SK-N-SH (cell line): ENCODE measurements around the gene IPPK. TPM values are rescaled to one million over a fixed set of nuclear protein-coding genes. Genes with fewer than 3 reads are reported as not detected.

Experiments used
- CTCF ChIA-PET: fragments of 300-600, 350-600 bp; formaldehyde crosslinking; extraction: SDS; loops from one replicate; lab custom pipeline; 2021; lab: Yijun Ruan, JAX
- POLR2A ChIA-PET: fragments of 350-600 bp; sonication (Branson Sonifier 250); formaldehyde crosslinking; extraction: SDS; loops from one replicate; lab custom pipeline; 2020; ENCODE audit warnings: antibody characterized with exemption, inconsistent platforms; lab: Yijun Ruan, JAX
- DNase-seq: peaks from one replicate; pipeline ENCODE4 v3.0.0; 2012
- H2AFZ ChIP-seq: fragments of 200-600 bp; sonication (generic); 2 replicates; pipeline ENCODE4 v1.8.1; 2016; ENCODE audit warnings: antibody characterized with exemption, mild to moderate bottlenecking, low read depth
- H3F3A ChIP-seq: fragments of 200-600 bp; sonication (generic); replicated peaks from 2 replicates; pipeline ENCODE3; 2016; ENCODE audit warnings: antibody characterized with exemption, mild to moderate bottlenecking; ENCODE audit not compliant: insufficient read depth
- H3K27ac ChIP-seq, 2 experiments: fragments of 200-500 bp in 1 of 2; fragments of 200-600 bp in 1 of 2; sonication (Bioruptor generic) in 1 of 2; sonication (generic), shearing (Covaris generic) in 1 of 2; 2 replicates each; pipeline versions ENCODE4 v1.5.1 to v1.6.1; 2014 to 2016; ENCODE audit warnings: low read depth in 2 of 2, inconsistent platforms in 1 of 2, low read length in 1 of 2, mild to moderate bottlenecking in 1 of 2, mixed read lengths in 1 of 2
- H3K27me3 ChIP-seq: fragments of 200-600 bp; sonication (generic), shearing (Covaris generic); 2 replicates; pipeline ENCODE4 v1.6.1; 2016; ENCODE audit warnings: mixed run types; ENCODE audit not compliant: insufficient read depth
- H3K36me3 ChIP-seq, 2 experiments: fragments of 200-500 bp in 1 of 2; fragments of 200-600 bp in 1 of 2; sonication (Bioruptor generic) in 1 of 2; sonication (generic) in 1 of 2; replicated peaks in 1 of 2; 2 replicates each; pipeline versions ENCODE3 to v1.5.1; 2014 to 2016; ENCODE audit warnings: low read length in 1 of 2, mild to moderate bottlenecking in 1 of 2; ENCODE audit not compliant: insufficient read depth in 2 of 2, control insufficient read depth in 1 of 2
- H3K4me1 ChIP-seq, 2 experiments: fragments of 200-500 bp in 1 of 2; fragments of 200-600 bp in 1 of 2; sonication (Bioruptor generic) in 1 of 2; sonication (generic), shearing (Covaris generic) in 1 of 2; 2 replicates each; pipeline versions ENCODE4 v1.5.1 to v1.6.1; 2014 to 2016; ENCODE audit warnings: low read depth in 1 of 2, low read length in 1 of 2, mixed run types in 1 of 2; ENCODE audit not compliant: insufficient read depth in 2 of 2, control insufficient read depth in 1 of 2
- H3K4me2 ChIP-seq: fragments of 200-600 bp; sonication (generic), shearing (Covaris generic); 2 replicates; pipeline ENCODE4 v1.6.1; 2017; ENCODE audit warnings: mixed run types
- H3K4me3 ChIP-seq, 2 experiments: fragments of 200-500 bp in 1 of 2; fragments of 200-600 bp in 1 of 2; sonication (Bioruptor generic) in 1 of 2; sonication (generic), shearing (Covaris generic) in 1 of 2; 2 replicates each; pipeline versions ENCODE4 v1.5.1 to v1.8.1; 2014 to 2016; ENCODE audit warnings: low read depth in 2 of 2, inconsistent platforms in 1 of 2, low read length in 1 of 2, mild to moderate bottlenecking in 1 of 2, mixed read lengths in 1 of 2, moderate library complexity in 1 of 2
- H3K79me2 ChIP-seq: fragments of 200-600 bp; sonication (generic); 2 replicates; pipeline ENCODE4 v1.8.1; 2017; ENCODE audit warnings: mild to moderate bottlenecking; ENCODE audit not compliant: insufficient read depth
- H3K9ac ChIP-seq: fragments of 200-600 bp; sonication (generic); 2 replicates; pipeline ENCODE4 v1.6.1; 2017; ENCODE audit warnings: mixed run types
- H3K9me2 ChIP-seq: fragments of 200-600 bp; sonication (generic); 2 replicates; pipeline ENCODE4 v1.6.1; 2017; ENCODE audit warnings: mixed run types
- H3K9me3 ChIP-seq: fragments of 200-600 bp; sonication (generic); 2 replicates; pipeline ENCODE4 v1.6.1; 2017; ENCODE audit warnings: mixed run types, mild to moderate bottlenecking, moderate library complexity
- H4K20me1 ChIP-seq: fragments of 200-600 bp; sonication (generic); 2 replicates; pipeline ENCODE4 v1.6.1; 2017; ENCODE audit warnings: mild to moderate bottlenecking, mixed run types; ENCODE audit not compliant: insufficient read depth
- EP300 ChIP-seq, 2 experiments: IDR thresholded peaks; 2 replicates each; pipeline versions ENCODE4 v1.4.0 to v1.6.1; 2012; ENCODE audit warnings: borderline replicate concordance in 1 of 2, low read depth in 1 of 2, low read length in 1 of 2
- EZH2phosphoT487 ChIP-seq: fragments of 200-600 bp; sonication (generic); IDR thresholded peaks from 2 replicates; pipeline ENCODE4 v1.6.1; 2017; ENCODE audit warnings: low read depth, mixed run types, mild to moderate bottlenecking, antibody characterized with exemption, moderate library complexity, borderline replicate concordance
- FOSL2 ChIP-seq: IDR thresholded peaks from 2 replicates; pipeline ENCODE4 v1.4.0; 2012; ENCODE audit warnings: low read depth, mild to moderate bottlenecking, moderate library complexity, borderline replicate concordance
- FOXJ3 ChIP-seq: sonication (generic); formaldehyde crosslinking; IDR thresholded peaks from 2 replicates; pipeline ENCODE4 v1.5.1; 2020; ENCODE audit warnings: mild to moderate bottlenecking, missing genetic modification reagents
- FOXM1 ChIP-seq: IDR thresholded peaks from 2 replicates; pipeline ENCODE4 v1.4.0; 2012; ENCODE audit warnings: low read depth, mild to moderate bottlenecking
- GABPA ChIP-seq: IDR thresholded peaks from 2 replicates; pipeline ENCODE4 v1.4.0; 2012; ENCODE audit warnings: low read depth, mild to moderate bottlenecking
- MEF2A ChIP-seq: IDR thresholded peaks from 2 replicates; pipeline ENCODE4 v1.4.0; 2012; ENCODE audit warnings: low read depth, borderline replicate concordance
- MXI1 ChIP-seq: IDR thresholded peaks from 2 replicates; pipeline ENCODE4 v1.6.1; 2012; ENCODE audit warnings: mild to moderate bottlenecking, low read depth, low read length, improper control_type of control experiment
- NFIC ChIP-seq: IDR thresholded peaks from 2 replicates; pipeline ENCODE4 v1.4.0; 2012; ENCODE audit warnings: borderline replicate concordance
- NRF1 ChIP-seq: IDR thresholded peaks from 2 replicates; pipeline ENCODE4 v1.6.1; 2012; ENCODE audit warnings: low read depth, mild to moderate bottlenecking, low read length
- RXRA ChIP-seq: IDR thresholded peaks from 2 replicates; pipeline ENCODE4 v1.4.0; 2012; ENCODE audit warnings: low read depth, mild to moderate bottlenecking, borderline replicate concordance
- SIN3A ChIP-seq: IDR thresholded peaks from 2 replicates; pipeline ENCODE4 v1.6.1; 2012; ENCODE audit warnings: low read depth, mild to moderate bottlenecking, low read length, moderate library complexity, borderline replicate concordance
- SMC3 ChIP-seq: IDR thresholded peaks from 2 replicates; pipeline ENCODE4 v1.6.1; 2012; ENCODE audit warnings: low read depth, low read length, improper control_type of control experiment
- YY1 ChIP-seq: IDR thresholded peaks from 2 replicates; pipeline ENCODE4 v1.4.0; 2012; ENCODE audit warnings: low read depth, mild to moderate bottlenecking
- polyA plus RNA-seq, 3 experiments: library from polyadenylated mRNA; depleted of rRNA; stranded (reverse); fragments of >200 nt; gene quantifications; 2 replicates each; pipeline ENCODE4 v1.2.3, GENCODE V29; 2012
- TF ChIP-seq, protein P1 (sequence below): fragments of 150-350 bp; IDR thresholded peaks from 2 replicates; pipeline ENCODE4 v1.6.1; 2017; ENCODE audit warnings: antibody characterized with exemption, low read length, low read depth, borderline replicate concordance
- TF ChIP-seq, protein P2 (sequence below): fragments of 200-600 bp; sonication (generic); IDR thresholded peaks from 2 replicates; pipeline ENCODE4 v1.6.1; 2017; ENCODE audit warnings: antibody characterized with exemption, mild to moderate bottlenecking, moderate library complexity
- TF ChIP-seq, protein P3 (sequence below): fragments of 150-350 bp; IDR thresholded peaks from 2 replicates; pipeline ENCODE4 v1.6.1; 2016; ENCODE audit warnings: mild to moderate bottlenecking, low read depth, low read length

IPPK gene
- polyA plus RNA-seq, 1 of the 3 experiments (the other 2 are of a cell fraction) = 16.5 TPM

DNA sequence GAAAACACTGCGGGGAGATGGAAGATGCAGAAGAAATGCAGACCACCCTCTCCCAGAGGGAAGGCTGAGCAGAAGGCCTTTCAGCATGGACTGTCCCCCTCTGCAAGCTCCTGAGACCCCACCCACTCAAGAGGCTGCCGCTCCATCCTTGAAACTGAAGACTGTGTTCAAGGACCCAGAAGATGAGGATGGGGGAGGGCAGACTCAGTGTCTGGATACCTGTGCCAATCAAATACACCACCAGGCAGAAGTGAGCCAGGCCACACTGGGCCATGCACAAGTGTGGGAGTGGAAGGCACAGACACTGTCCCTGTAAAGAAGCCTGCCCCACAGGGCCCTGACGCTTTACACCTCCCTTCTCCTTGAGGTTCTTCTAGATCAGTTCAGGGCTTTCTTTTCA, 40.0 kb upstream of the IPPK start (continued):
- TF ChIP-seq FOSL2 (no peak), YY1 (no peak), RXRA (no peak), GABPA (no peak), FOXM1 (no peak)
- TF ChIP-seq, protein P1, sequence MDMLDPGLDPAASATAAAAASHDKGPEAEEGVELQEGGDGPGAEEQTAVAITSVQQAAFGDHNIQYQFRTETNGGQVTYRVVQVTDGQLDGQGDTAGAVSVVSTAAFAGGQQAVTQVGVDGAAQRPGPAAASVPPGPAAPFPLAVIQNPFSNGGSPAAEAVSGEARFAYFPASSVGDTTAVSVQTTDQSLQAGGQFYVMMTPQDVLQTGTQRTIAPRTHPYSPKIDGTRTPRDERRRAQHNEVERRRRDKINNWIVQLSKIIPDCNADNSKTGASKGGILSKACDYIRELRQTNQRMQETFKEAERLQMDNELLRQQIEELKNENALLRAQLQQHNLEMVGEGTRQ = no peak
- TF ChIP-seq, protein P2, sequence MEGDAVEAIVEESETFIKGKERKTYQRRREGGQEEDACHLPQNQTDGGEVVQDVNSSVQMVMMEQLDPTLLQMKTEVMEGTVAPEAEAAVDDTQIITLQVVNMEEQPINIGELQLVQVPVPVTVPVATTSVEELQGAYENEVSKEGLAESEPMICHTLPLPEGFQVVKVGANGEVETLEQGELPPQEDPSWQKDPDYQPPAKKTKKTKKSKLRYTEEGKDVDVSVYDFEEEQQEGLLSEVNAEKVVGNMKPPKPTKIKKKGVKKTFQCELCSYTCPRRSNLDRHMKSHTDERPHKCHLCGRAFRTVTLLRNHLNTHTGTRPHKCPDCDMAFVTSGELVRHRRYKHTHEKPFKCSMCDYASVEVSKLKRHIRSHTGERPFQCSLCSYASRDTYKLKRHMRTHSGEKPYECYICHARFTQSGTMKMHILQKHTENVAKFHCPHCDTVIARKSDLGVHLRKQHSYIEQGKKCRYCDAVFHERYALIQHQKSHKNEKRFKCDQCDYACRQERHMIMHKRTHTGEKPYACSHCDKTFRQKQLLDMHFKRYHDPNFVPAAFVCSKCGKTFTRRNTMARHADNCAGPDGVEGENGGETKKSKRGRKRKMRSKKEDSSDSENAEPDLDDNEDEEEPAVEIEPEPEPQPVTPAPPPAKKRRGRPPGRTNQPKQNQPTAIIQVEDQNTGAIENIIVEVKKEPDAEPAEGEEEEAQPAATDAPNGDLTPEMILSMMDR = no peak
- TF ChIP-seq, all 33 proteins: peak for 0

DNA sequence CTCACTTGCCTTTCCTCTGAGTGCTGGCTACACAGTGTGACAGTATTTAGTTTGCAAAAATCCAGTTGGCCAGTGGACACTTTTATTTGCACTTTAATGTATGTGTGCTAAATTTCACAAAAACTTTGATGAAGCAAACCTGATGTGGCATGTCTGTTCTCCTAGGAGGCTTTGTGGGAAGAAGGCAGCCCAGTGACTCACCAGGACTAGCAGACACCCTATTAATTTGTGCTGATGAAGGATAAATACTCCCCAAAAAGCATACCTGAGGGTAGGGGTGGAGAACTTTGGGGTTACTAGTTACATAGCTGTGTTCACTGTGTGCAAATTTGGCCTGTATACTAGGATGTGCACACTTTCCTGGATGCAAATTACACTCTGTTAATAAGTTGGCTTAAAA, 39.3 kb upstream of the IPPK start:
- H3K4me3 ChIP-seq = no peak overlapping the region

More for the DNA sequence above, 39.3 kb upstream of the IPPK start:
- H2AFZ ChIP-seq = no peak overlapping the region
- ChIA-PET POLR2A (no interaction called here), CTCF (interaction anchor here (2.3 kb wide), 1 partner anchor 8 kb away, joined by 7 read pairs; no protein-coding TSS in a partner anchor)
- H3K27ac ChIP-seq = no peak overlapping the region
- no peaks in the 10 kb centered on the region for H3K27me3 ChIP-seq
- H3K4me2 ChIP-seq = no peak overlapping the region
- H3F3A ChIP-seq = no peaks in the 10 kb centered on the region
- peaks cover 19 to 49% of the 10 kb centered on the region in 2 experiments for H3K36me3 ChIP-seq
- H3K4me1 ChIP-seq = no peaks in the 10 kb centered on the region
- no peaks in the 10 kb centered on the region for H4K20me1 ChIP-seq
- TF ChIP-seq, protein P1 = no peak
- TF ChIP-seq NRF1 (no peak), EP300 (IDR thresholded peaks at IDR 0.05; ENCODE audit: borderline replicate concordance in 1 of 2, low read depth in 1 of 2, low read length in 1 of 2) (no peak), NFIC (no peak), SIN3A (no peak), EZH2phosphoT487 (no peak), MEF2A (no peak), GABPA (no peak), FOXJ3 (CRISPR knock-in tag) (no peak), FOXM1 (no peak), MXI1 (no peak), SMC3 (no peak)
- TF ChIP-seq, protein P2 = no peak
- TF ChIP-seq, protein P3, sequence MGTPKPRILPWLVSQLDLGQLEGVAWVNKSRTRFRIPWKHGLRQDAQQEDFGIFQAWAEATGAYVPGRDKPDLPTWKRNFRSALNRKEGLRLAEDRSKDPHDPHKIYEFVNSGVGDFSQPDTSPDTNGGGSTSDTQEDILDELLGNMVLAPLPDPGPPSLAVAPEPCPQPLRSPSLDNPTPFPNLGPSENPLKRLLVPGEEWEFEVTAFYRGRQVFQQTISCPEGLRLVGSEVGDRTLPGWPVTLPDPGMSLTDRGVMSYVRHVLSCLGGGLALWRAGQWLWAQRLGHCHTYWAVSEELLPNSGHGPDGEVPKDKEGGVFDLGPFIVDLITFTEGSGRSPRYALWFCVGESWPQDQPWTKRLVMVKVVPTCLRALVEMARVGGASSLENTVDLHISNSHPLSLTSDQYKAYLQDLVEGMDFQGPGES = no peak
- no peak for DNase-seq
- no peaks in the 10 kb centered on the region; the same call in 1 of the 2 replicates for H3K79me2 ChIP-seq
- H3K9me3 ChIP-seq = no peaks in the 10 kb centered on the region
- no peak overlapping the region for H3K9ac ChIP-seq
- no peaks in the 10 kb centered on the region for H3K9me2 ChIP-seq
